ENCODE results near the gene HSDL2. TPM values are rescaled to one million over a fixed set of nuclear protein-coding genes. Genes with fewer than 3 reads are reported as not detected.

HSDL2 gene
- polyA plus RNA-seq, 3 donors: 6.4 to 34.8 (median 26.9) TPM

GRCh38 chr9:112489876-112490666, 110.2 kb downstream of the HSDL2 start:
- Histone ChIP-seq H3K4me3 (replicated peaks in 1 of 3; ENCODE audit: low read depth in 2 of 3, low read length in 3 of 3) (no peak overlapping the region), H3K27ac (ENCODE audit: low read depth in 1 of 2, low read length in 2 of 2) (no peak overlapping the region), H2AFZ (ENCODE audit: insufficient read depth, low read depth, low read length, poor library complexity, severe bottlenecking) (no peak overlapping the region), H3K9me3 (replicated peaks in 1 of 2; ENCODE audit: control insufficient read depth in 1 of 2, insufficient read depth in 1 of 2, low read length in 2 of 2) (peaks cover 0 to 4% of the 10 kb centered on the region in 2 donors), H4K20me1 (ENCODE audit: insufficient read depth, low read length) (no peaks in the 10 kb centered on the region), H3K4me2 (replicated peaks; ENCODE audit: extremely low read depth, low read length, poor library complexity, severe bottlenecking) (no peak overlapping the region), H3K27me3 (ENCODE audit: control insufficient read depth in 2 of 2, insufficient read depth in 2 of 2, low read length in 2 of 2) (no peaks in the 10 kb centered on the region), H3K9ac (ENCODE audit: insufficient read depth, low read length, poor library complexity, severe bottlenecking) (no peak overlapping the region), H3K4me1 (ENCODE audit: control insufficient read depth in 1 of 2, insufficient read depth in 2 of 2, low read length in 2 of 2) (peaks cover 14 to 25% of the 10 kb centered on the region in 2 donors), H3K79me2 (ENCODE audit: insufficient read depth, low read length) (peaks cover 73% of the 10 kb centered on the region), H3K36me3 (replicated peaks in 1 of 2; ENCODE audit: control insufficient read depth in 1 of 2, insufficient read depth in 2 of 2, low read length in 2 of 2) (peaks cover 0 to 13% of the 10 kb centered on the region in 2 donors)
- Mint-ChIP-seq H3K27me3 (ENCODE audit: low read depth in 3 of 3) (peaks cover 4 to 12% (median 5%) of the 10 kb centered on the region in 3 donors), H3K36me3 (peaks cover 13 to 23% of the 10 kb centered on the region in 2 donors), H3K9me3 (peaks cover 11 to 20% (median 14%) of the 10 kb centered on the region in 7 donors), H3K4me3 (no peak overlapping the region), H3K4me1 (peaks cover 44% of the 10 kb centered on the region), H3K27ac (no peak overlapping the region)
- TF ChIP-seq CTCF (IDR thresholded peaks at IDR 0.05): no peak
- WGBS (ENCODE audit: insufficient coverage): no CpG with 5 or more reads among the region's 4 CpGs
- no peak for DNase-seq
- intact Hi-C loops (cut with micrococcal nuclease): no loop called here

GRCh38 chr9:112493393-112494137, 113.7 kb downstream of the HSDL2 start:
- no peak overlapping the region for H3K27ac Mint-ChIP-seq
- H3K79me2 ChIP-seq (ENCODE audit: insufficient read depth, low read length): peaks cover 76% of the 10 kb centered on the region
- WGBS (ENCODE audit: insufficient coverage): no CpG with 5 or more reads among the region's 1 CpG

More at GRCh38 chr9:112493393-112494137, 113.7 kb downstream of the HSDL2 start:
- intact Hi-C loops (cut with micrococcal nuclease): no loop called here
- no peak overlapping the region for H3K9ac ChIP-seq (ENCODE audit: insufficient read depth, low read length, poor library complexity, severe bottlenecking)
- peaks cover 28 to 33% of the 10 kb centered on the region in 2 donors for H3K4me1 ChIP-seq (ENCODE audit: control insufficient read depth in 1 of 2, insufficient read depth in 2 of 2, low read length in 2 of 2)
- DNase-seq: no peak
- Mint-ChIP-seq H3K27me3 (ENCODE audit: low read depth in 3 of 3) (no peaks in the 10 kb centered on the region), H3K4me3 (no peak overlapping the region), H3K4me1 (peaks cover 54% of the 10 kb centered on the region), H3K9me3 (peaks cover 14 to 22% (median 15%) of the 10 kb centered on the region in 7 donors), H3K36me3 (peaks cover 13 to 26% of the 10 kb centered on the region in 2 donors)
- TF ChIP-seq CTCF (IDR thresholded peaks at IDR 0.05): no peak
- H3K4me2 ChIP-seq (replicated peaks; ENCODE audit: extremely low read depth, low read length, poor library complexity, severe bottlenecking): no peak overlapping the region
- H3K4me3 ChIP-seq (replicated peaks in 1 of 3; ENCODE audit: low read depth in 2 of 3, low read length in 3 of 3): no peak overlapping the region
- H3K36me3 ChIP-seq (replicated peaks in 1 of 2; ENCODE audit: control insufficient read depth in 1 of 2, insufficient read depth in 2 of 2, low read length in 2 of 2): peaks cover 0 to 13% of the 10 kb centered on the region in 2 donors
- H3K9me3 ChIP-seq (replicated peaks in 1 of 2; ENCODE audit: control insufficient read depth in 1 of 2, insufficient read depth in 1 of 2, low read length in 2 of 2): peaks cover 0 to 4% of the 10 kb centered on the region in 2 donors
- H3K27ac ChIP-seq (ENCODE audit: low read depth in 1 of 2, low read length in 2 of 2): no peak overlapping the region
- no peaks in the 10 kb centered on the region for H4K20me1 ChIP-seq (ENCODE audit: insufficient read depth, low read length)
- H2AFZ ChIP-seq (ENCODE audit: insufficient read depth, low read depth, low read length, poor library complexity, severe bottlenecking): no peak overlapping the region
- no peaks in the 10 kb centered on the region for H3K27me3 ChIP-seq (ENCODE audit: control insufficient read depth in 2 of 2, insufficient read depth in 2 of 2, low read length in 2 of 2)

Measured in CD14-positive monocyte (primary cell).